HL-60 (cell line): Measurements from ENCODE around the gene ZRANB2.

ENCODE experiments used
- DNase-seq, 2 experiments: peaks; one replicate each; pipeline ENCODE4 v3.0.0-alpha.2; 2010 to 2020; ENCODE audit warnings: low read depth in 1 of 2, low spot score in 1 of 2
- H3K27ac ChIP-seq: fragments of 250-450 bp; sonication (Bioruptor Pico); replicated peaks from 2 replicates; pipeline ENCODE4 v1.5.1; 2020; ENCODE audit warnings: mild to moderate bottlenecking, moderate library complexity
- H3K27me3 ChIP-seq: fragments of 250-450 bp; sonication (Bioruptor Pico); 2 replicates; pipeline ENCODE4 v1.5.1; 2021; ENCODE audit warnings: mild to moderate bottlenecking, moderate library complexity; ENCODE audit not compliant: insufficient read depth, poor library complexity, severe bottlenecking
- H3K4me3 ChIP-seq: replicated peaks from 2 replicates; pipeline ENCODE4 v1.5.1; 2011; ENCODE audit warnings: mild to moderate bottlenecking, control low read depth, low read length; ENCODE audit not compliant: insufficient read depth
- GABPA ChIP-seq: IDR thresholded peaks from 2 replicates; pipeline ENCODE4 v1.6.1; 2012; ENCODE audit warnings: low read depth
- POLR2AphosphoS5 ChIP-seq: IDR thresholded peaks from 2 replicates; pipeline ENCODE4 v1.6.1; 2012; ENCODE audit warnings: low read depth
- SPI1 ChIP-seq: IDR thresholded peaks from 2 replicates; pipeline ENCODE4 v1.6.1; 2012; ENCODE audit warnings: low read depth, mild to moderate bottlenecking, borderline replicate concordance
- TF ChIP-seq, protein P1 (sequence below): IDR thresholded peaks from 2 replicates; pipeline ENCODE4 v1.6.1; 2012; ENCODE audit warnings: low read depth; ENCODE audit not compliant: insufficient replicate concordance
- TF ChIP-seq, protein P2 (sequence below): IDR thresholded peaks from one replicate; pipeline ENCODE4 v1.5.1; 2011; ENCODE audit warnings: low read length, control low read depth, inconsistent platforms; ENCODE audit not compliant: insufficient read depth

Gene ZRANB2

DNA sequence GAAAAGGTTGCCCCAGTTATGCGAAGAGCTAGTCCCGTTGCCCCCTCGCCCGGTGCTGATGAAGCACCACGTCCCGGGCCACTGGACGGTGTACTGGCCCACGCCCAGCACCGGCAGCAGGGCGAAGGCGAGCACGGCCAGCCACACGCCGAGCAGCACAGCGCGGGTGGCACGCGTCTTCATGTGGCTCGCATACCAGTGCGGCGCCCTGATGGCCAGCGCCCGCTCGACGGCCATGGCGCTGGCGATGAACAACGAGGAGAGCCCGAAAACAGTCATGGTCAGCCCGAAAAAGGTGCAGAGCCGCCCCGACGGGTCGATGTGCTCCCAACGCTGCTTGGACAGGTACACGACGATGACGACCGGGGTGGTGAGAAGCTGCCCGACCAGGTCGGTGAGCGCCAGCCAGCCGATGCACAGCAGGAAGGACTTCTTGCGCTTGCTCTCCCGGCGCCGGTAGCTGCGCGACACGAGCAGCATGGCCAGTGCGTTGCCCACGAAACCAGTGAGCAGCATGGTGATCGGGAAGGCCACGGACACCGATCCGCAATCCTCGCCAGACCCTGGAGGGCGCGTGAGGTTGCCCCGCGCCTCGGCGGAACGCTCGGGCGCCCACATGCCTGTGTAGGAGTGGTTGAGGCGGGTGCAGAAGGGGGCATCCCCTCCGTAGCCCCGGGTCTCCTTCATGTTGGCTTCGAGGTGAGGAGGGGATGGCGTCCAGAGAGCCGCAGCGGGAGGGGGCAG lies 33.8 kb downstream of the ZRANB2 start:
- TF ChIP-seq POLR2AphosphoS5 = no peak
- TF ChIP-seq, protein P1, sequence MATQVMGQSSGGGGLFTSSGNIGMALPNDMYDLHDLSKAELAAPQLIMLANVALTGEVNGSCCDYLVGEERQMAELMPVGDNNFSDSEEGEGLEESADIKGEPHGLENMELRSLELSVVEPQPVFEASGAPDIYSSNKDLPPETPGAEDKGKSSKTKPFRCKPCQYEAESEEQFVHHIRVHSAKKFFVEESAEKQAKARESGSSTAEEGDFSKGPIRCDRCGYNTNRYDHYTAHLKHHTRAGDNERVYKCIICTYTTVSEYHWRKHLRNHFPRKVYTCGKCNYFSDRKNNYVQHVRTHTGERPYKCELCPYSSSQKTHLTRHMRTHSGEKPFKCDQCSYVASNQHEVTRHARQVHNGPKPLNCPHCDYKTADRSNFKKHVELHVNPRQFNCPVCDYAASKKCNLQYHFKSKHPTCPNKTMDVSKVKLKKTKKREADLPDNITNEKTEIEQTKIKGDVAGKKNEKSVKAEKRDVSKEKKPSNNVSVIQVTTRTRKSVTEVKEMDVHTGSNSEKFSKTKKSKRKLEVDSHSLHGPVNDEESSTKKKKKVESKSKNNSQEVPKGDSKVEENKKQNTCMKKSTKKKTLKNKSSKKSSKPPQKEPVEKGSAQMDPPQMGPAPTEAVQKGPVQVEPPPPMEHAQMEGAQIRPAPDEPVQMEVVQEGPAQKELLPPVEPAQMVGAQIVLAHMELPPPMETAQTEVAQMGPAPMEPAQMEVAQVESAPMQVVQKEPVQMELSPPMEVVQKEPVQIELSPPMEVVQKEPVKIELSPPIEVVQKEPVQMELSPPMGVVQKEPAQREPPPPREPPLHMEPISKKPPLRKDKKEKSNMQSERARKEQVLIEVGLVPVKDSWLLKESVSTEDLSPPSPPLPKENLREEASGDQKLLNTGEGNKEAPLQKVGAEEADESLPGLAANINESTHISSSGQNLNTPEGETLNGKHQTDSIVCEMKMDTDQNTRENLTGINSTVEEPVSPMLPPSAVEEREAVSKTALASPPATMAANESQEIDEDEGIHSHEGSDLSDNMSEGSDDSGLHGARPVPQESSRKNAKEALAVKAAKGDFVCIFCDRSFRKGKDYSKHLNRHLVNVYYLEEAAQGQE = no peak
- no peak for TF ChIP-seq GABPA
- no peak for TF ChIP-seq SPI1
- TF ChIP-seq, protein P2, sequence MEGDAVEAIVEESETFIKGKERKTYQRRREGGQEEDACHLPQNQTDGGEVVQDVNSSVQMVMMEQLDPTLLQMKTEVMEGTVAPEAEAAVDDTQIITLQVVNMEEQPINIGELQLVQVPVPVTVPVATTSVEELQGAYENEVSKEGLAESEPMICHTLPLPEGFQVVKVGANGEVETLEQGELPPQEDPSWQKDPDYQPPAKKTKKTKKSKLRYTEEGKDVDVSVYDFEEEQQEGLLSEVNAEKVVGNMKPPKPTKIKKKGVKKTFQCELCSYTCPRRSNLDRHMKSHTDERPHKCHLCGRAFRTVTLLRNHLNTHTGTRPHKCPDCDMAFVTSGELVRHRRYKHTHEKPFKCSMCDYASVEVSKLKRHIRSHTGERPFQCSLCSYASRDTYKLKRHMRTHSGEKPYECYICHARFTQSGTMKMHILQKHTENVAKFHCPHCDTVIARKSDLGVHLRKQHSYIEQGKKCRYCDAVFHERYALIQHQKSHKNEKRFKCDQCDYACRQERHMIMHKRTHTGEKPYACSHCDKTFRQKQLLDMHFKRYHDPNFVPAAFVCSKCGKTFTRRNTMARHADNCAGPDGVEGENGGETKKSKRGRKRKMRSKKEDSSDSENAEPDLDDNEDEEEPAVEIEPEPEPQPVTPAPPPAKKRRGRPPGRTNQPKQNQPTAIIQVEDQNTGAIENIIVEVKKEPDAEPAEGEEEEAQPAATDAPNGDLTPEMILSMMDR = no peak
- DNase-seq = no peak
- H3K27me3 ChIP-seq = peaks cover 40% of the 10 kb centered on the region
- no peak overlapping the region for H3K27ac ChIP-seq
- peak overlapping the region; percentile 33 for H3K4me3 ChIP-seq

DNA sequence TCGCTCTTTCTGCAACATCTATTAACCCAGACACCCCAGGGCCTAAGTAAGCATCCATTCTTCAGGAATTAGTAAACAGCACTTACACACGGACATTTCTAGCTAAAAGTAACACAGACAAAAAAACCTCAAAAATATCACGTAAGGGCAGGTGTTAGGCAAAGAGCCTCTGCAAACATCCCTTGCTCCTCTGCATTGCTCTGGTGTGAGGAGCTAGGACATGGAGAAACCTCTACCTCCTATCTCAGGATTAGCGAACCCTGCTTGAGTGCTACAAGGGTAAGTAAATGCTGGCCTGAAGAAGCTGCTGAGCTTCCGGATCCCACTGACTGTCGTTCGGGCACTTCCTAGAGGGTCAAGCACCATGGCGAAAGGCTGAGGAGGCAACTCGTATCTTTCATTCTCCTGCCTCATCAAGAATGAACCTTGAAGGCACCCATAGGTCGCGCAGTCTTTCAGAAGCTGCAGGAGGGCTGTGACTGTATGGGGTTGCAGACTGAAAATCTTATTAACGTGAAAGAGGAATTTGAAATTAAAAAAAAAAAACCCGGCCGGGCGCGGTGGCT lies 35.3 kb downstream of the ZRANB2 start:
- DNase-seq = no peak
- Histone ChIP-seq H3K27me3 (peaks cover 40% of the 10 kb centered on the region), H3K27ac (no peak overlapping the region), H3K4me3 (no peak overlapping the region)
- TF ChIP-seq, protein P1 = no peak
- TF ChIP-seq GABPA (no peak), POLR2AphosphoS5 (no peak), SPI1 (no peak)
- TF ChIP-seq, protein P2 = no peak

DNA sequence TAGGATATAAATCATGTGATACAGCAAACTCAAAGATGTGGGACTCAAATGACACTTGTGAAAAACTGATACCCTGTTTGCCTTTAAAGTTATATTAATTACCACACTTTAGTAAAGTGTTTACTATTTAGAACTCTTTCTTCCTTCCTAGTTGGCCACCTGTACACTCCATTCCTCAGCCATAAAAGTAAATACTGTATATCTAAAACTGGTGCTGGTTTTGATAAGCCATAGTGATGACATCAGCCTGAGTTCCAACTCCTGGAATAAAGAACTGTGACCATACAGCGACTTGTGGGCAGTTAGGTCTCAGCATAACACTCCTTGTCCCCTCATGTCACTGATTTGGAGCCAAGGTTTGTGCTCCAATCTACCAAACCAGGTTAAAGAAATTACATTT lies 36.0 kb downstream of the ZRANB2 start:
- DNase-seq = no peak
- peaks cover 39% of the 10 kb centered on the region for H3K27me3 ChIP-seq
- no peak overlapping the region for H3K27ac ChIP-seq
- TF ChIP-seq, protein P1 = no peak
- TF ChIP-seq, protein P2 = no peak
- no peak for TF ChIP-seq SPI1
- no peak for TF ChIP-seq GABPA
- TF ChIP-seq POLR2AphosphoS5 = no peak
- H3K4me3 ChIP-seq = no peak overlapping the region
